Measurements from ENCODE around the gene PARVA. TPM values are rescaled to one million over a fixed set of nuclear protein-coding genes. Genes with fewer than 3 reads are reported as not detected.

Gene PARVA
- total RNA-seq, 1 donor from 2014 or later = 170 TPM

- Mint-ChIP-seq H3K4me1 (ENCODE audit: low read depth) (peaks cover 70% of the 10 kb centered on the region), H3K9me3 (ENCODE audit: low read depth) (peaks cover 4% of the 10 kb centered on the region), H3K27ac (ENCODE audit: unreplicated experiment) (peak overlapping the region; percentile 80), H3K27me3 (ENCODE audit: low read depth) (no peaks in the 10 kb centered on the region), H3K36me3 (ENCODE audit: low read depth) (peaks cover 2% of the 10 kb centered on the region), H3K4me3 (ENCODE audit: unreplicated experiment) (no peak overlapping the region)
- no peak for DNase-seq (ENCODE audit: low spot score)
- TF ChIP-seq CTCF (IDR thresholded peaks at IDR 0.05) = no peak
These were observed 82.6 kb downstream of the PARVA start for GRCh38 chr11:12459865-12460444.

- no peak for DNase-seq (ENCODE audit: low spot score)
- H3K4me1 Mint-ChIP-seq (ENCODE audit: low read depth) = peaks cover 65% of the 10 kb centered on the region
- peak overlapping the region; percentile 80 for H3K27ac Mint-ChIP-seq (ENCODE audit: unreplicated experiment)
- H3K36me3 Mint-ChIP-seq (ENCODE audit: low read depth) = peaks cover 2% of the 10 kb centered on the region
- H3K9me3 Mint-ChIP-seq (ENCODE audit: low read depth) = peaks cover 4% of the 10 kb centered on the region
- H3K4me3 Mint-ChIP-seq (ENCODE audit: unreplicated experiment) = no peak overlapping the region
- H3K27me3 Mint-ChIP-seq (ENCODE audit: low read depth) = no peaks in the 10 kb centered on the region
- TF ChIP-seq CTCF (IDR thresholded peaks at IDR 0.05) = no peak
These were observed 83.1 kb downstream of the PARVA start for GRCh38 chr11:12460466-12460865.

GRCh38 chr11:12461516-12461915 lies 84.1 kb downstream of the PARVA start:
- Mint-ChIP-seq H3K4me3 (ENCODE audit: unreplicated experiment) (no peak overlapping the region), H3K27me3 (ENCODE audit: low read depth) (no peaks in the 10 kb centered on the region), H3K4me1 (ENCODE audit: low read depth) (peaks cover 60% of the 10 kb centered on the region), H3K36me3 (ENCODE audit: low read depth) (peaks cover 2% of the 10 kb centered on the region), H3K27ac (ENCODE audit: unreplicated experiment) (peak overlapping the region; percentile 62), H3K9me3 (ENCODE audit: low read depth) (peaks cover 4% of the 10 kb centered on the region)
- no peak for DNase-seq (ENCODE audit: low spot score)
- TF ChIP-seq CTCF (IDR thresholded peaks at IDR 0.05) = no peak

GRCh38 chr11:12464303-12464702 lies 86.9 kb downstream of the PARVA start:
- Mint-ChIP-seq H3K9me3 (ENCODE audit: low read depth) (peaks cover 4% of the 10 kb centered on the region), H3K27me3 (ENCODE audit: low read depth) (no peaks in the 10 kb centered on the region), H3K4me3 (ENCODE audit: unreplicated experiment) (no peak overlapping the region), H3K36me3 (ENCODE audit: low read depth) (peaks cover 2% of the 10 kb centered on the region), H3K4me1 (ENCODE audit: low read depth) (peaks cover 51% of the 10 kb centered on the region), H3K27ac (ENCODE audit: unreplicated experiment) (no peak overlapping the region)
- no peak for DNase-seq (ENCODE audit: low spot score)
- TF ChIP-seq CTCF (IDR thresholded peaks at IDR 0.05) = no peak

GRCh38 chr11:12465332-12465731 lies 88.0 kb downstream of the PARVA start:
- Mint-ChIP-seq H3K27me3 (ENCODE audit: low read depth) (no peaks in the 10 kb centered on the region), H3K27ac (ENCODE audit: unreplicated experiment) (no peak overlapping the region), H3K36me3 (ENCODE audit: low read depth) (peaks cover 2% of the 10 kb centered on the region), H3K4me3 (ENCODE audit: unreplicated experiment) (no peak overlapping the region), H3K9me3 (ENCODE audit: low read depth) (peaks cover 4% of the 10 kb centered on the region), H3K4me1 (ENCODE audit: low read depth) (peaks cover 52% of the 10 kb centered on the region)
- no peak for DNase-seq (ENCODE audit: low spot score)
- no peak for TF ChIP-seq CTCF (IDR thresholded peaks at IDR 0.05)

Data from chondrocyte (in vitro differentiated cells).